Measurements from ENCODE around the gene MEF2C.

The MEF2C gene

GRCh38 chr5:88778736-88779135 lies 104.2 kb downstream of the MEF2C start:
- no peak overlapping the region for H3K4me3 Mint-ChIP-seq
- peak; percentile 40 to 63 for ATAC-seq (replicated peaks)
- peaks cover 16 to 56% of the 10 kb centered on the region in 2 donors for H3K4me1 Mint-ChIP-seq
- no peak for DNase-seq
- peaks cover 0 to 3% of the 10 kb centered on the region in 2 donors for H3K9me3 Mint-ChIP-seq
- H3K27ac Mint-ChIP-seq, result peak overlapping the region; percentile 84
- no peaks in the 10 kb centered on the region for H3K27me3 Mint-ChIP-seq
- peaks cover 44 to 71% of the 10 kb centered on the region in 2 donors for H3K36me3 Mint-ChIP-seq

- Mint-ChIP-seq H3K9me3 (peaks cover 0 to 3% of the 10 kb centered on the region in 2 donors), H3K27me3 (no peaks in the 10 kb centered on the region), H3K4me3 (no peak overlapping the region), H3K27ac (peak overlapping the region; percentile 31), H3K36me3 (peaks cover 51 to 74% of the 10 kb centered on the region in 2 donors), H3K4me1 (peaks cover 18 to 65% of the 10 kb centered on the region in 2 donors)
- ATAC-seq (replicated peaks) (no peak), DNase-seq (no peak)
Observed at GRCh38 chr5:88776692-88777091, 106.3 kb downstream of the MEF2C start.

- H3K9me3 Mint-ChIP-seq, result peaks cover 4 to 5% of the 10 kb centered on the region in 2 donors
- H3K27ac Mint-ChIP-seq, result no peak overlapping the region
- H3K4me1 Mint-ChIP-seq, result peaks cover 32 to 72% of the 10 kb centered on the region in 2 donors
- no peak for ATAC-seq (replicated peaks)
- no peaks in the 10 kb centered on the region for H3K27me3 Mint-ChIP-seq
- H3K36me3 Mint-ChIP-seq, result peaks cover 59 to 81% of the 10 kb centered on the region in 2 donors
- peak overlapping the region in 1 of 2 donors; percentile 11 for H3K4me3 Mint-ChIP-seq
- DNase-seq, result no peak
Observed at GRCh38 chr5:88772831-88773230, 110.2 kb downstream of the MEF2C start.

- DNase-seq, result no peak
- peak overlapping the region in 1 of 2 donors; percentile 10 for H3K4me3 Mint-ChIP-seq
- no peak overlapping the region for H3K27ac Mint-ChIP-seq
- H3K9me3 Mint-ChIP-seq, result peaks cover 4 to 5% of the 10 kb centered on the region in 2 donors
- peaks cover 61 to 82% of the 10 kb centered on the region in 2 donors for H3K36me3 Mint-ChIP-seq
- no peaks in the 10 kb centered on the region for H3K27me3 Mint-ChIP-seq
- ATAC-seq (replicated peaks), result no peak
- H3K4me1 Mint-ChIP-seq, result peaks cover 34 to 75% of the 10 kb centered on the region in 2 donors
Observed at GRCh38 chr5:88772047-88772446, 110.9 kb downstream of the MEF2C start.

GRCh38 chr5:88770276-88771257 lies 112.4 kb downstream of the MEF2C start:
- peaks cover 4 to 5% of the 10 kb centered on the region in 2 donors for H3K9me3 Mint-ChIP-seq
- H3K4me1 Mint-ChIP-seq, result peaks cover 34 to 67% of the 10 kb centered on the region in 2 donors
- DNase-seq (no peak), ATAC-seq (replicated peaks) (peak; percentile 38)
- H3K36me3 Mint-ChIP-seq, result peaks cover 67 to 86% of the 10 kb centered on the region in 2 donors
- H3K4me3 Mint-ChIP-seq, result peak overlapping the region in 1 of 2 donors; percentile 14
- H3K27me3 Mint-ChIP-seq, result no peaks in the 10 kb centered on the region
- H3K27ac Mint-ChIP-seq, result peak overlapping the region; percentile 83

GRCh38 chr5:88769165-88769564 lies 113.8 kb downstream of the MEF2C start:
- H3K4me1 Mint-ChIP-seq, result peaks cover 34 to 65% of the 10 kb centered on the region in 2 donors

GRCh38 chr5:88768411-88768810 lies 114.6 kb downstream of the MEF2C start:
- no peak for ATAC-seq (replicated peaks)
- Mint-ChIP-seq H3K9me3 (peaks cover 4 to 5% of the 10 kb centered on the region in 2 donors), H3K4me1 (peaks cover 31 to 59% of the 10 kb centered on the region in 2 donors), H3K36me3 (peaks cover 60 to 82% of the 10 kb centered on the region in 2 donors), H3K27me3 (no peaks in the 10 kb centered on the region), H3K4me3 (no peak overlapping the region), H3K27ac (peak overlapping the region; percentile 89)
- DNase-seq, result no peak

More at GRCh38 chr5:88769165-88769564, 113.8 kb downstream of the MEF2C start:
- H3K27ac Mint-ChIP-seq, result peak overlapping the region; percentile 68
- H3K27me3 Mint-ChIP-seq, result no peaks in the 10 kb centered on the region
- peaks cover 4 to 5% of the 10 kb centered on the region in 2 donors for H3K9me3 Mint-ChIP-seq
- no peak for ATAC-seq (replicated peaks)
- no peak overlapping the region for H3K4me3 Mint-ChIP-seq
- peaks cover 66 to 89% of the 10 kb centered on the region in 2 donors for H3K36me3 Mint-ChIP-seq
- DNase-seq, result no peak

GRCh38 chr5:88765798-88766197 lies 117.2 kb downstream of the MEF2C start:
- Mint-ChIP-seq H3K4me3 (no peak overlapping the region), H3K4me1 (peaks cover 28 to 56% of the 10 kb centered on the region in 2 donors), H3K9me3 (peaks cover 1 to 5% of the 10 kb centered on the region in 2 donors), H3K27ac (peak overlapping the region; percentile 51), H3K36me3 (peaks cover 48 to 68% of the 10 kb centered on the region in 2 donors), H3K27me3 (no peaks in the 10 kb centered on the region)
- DNase-seq (no peak), ATAC-seq (replicated peaks) (no peak)

- H3K4me3 Mint-ChIP-seq, result no peak overlapping the region
- DNase-seq (no peak), ATAC-seq (replicated peaks) (no peak)
- no peak overlapping the region for H3K27ac Mint-ChIP-seq
- H3K27me3 Mint-ChIP-seq, result no peaks in the 10 kb centered on the region
- H3K9me3 Mint-ChIP-seq, result no peaks in the 10 kb centered on the region
- H3K4me1 Mint-ChIP-seq, result peaks cover 22 to 50% of the 10 kb centered on the region in 2 donors
- H3K36me3 Mint-ChIP-seq, result peaks cover 42 to 68% of the 10 kb centered on the region in 2 donors
Observed at GRCh38 chr5:88765171-88765570, 117.8 kb downstream of the MEF2C start.

- Mint-ChIP-seq H3K27ac (peak overlapping the region; percentile 72), H3K9me3 (no peaks in the 10 kb centered on the region), H3K36me3 (peaks cover 41 to 65% of the 10 kb centered on the region in 2 donors), H3K27me3 (no peaks in the 10 kb centered on the region), H3K4me1 (peaks cover 17 to 36% of the 10 kb centered on the region in 2 donors), H3K4me3 (no peak overlapping the region)
- no peak for DNase-seq
- ATAC-seq (replicated peaks), result no peak
Observed at GRCh38 chr5:88761939-88762338, 121.0 kb downstream of the MEF2C start.

GRCh38 chr5:88761269-88761850 lies 121.6 kb downstream of the MEF2C start:
- DNase-seq (no peak), ATAC-seq (replicated peaks) (peak; percentile 53 to 66)
- Mint-ChIP-seq H3K4me1 (peaks cover 17 to 36% of the 10 kb centered on the region in 2 donors), H3K9me3 (no peaks in the 10 kb centered on the region), H3K27me3 (no peaks in the 10 kb centered on the region), H3K4me3 (no peak overlapping the region), H3K36me3 (peaks cover 38 to 65% of the 10 kb centered on the region in 2 donors), H3K27ac (peak overlapping the region; percentile 72)

GRCh38 chr5:88760527-88760926 lies 122.5 kb downstream of the MEF2C start:
- Mint-ChIP-seq H3K27ac (peak overlapping the region; percentile 14), H3K27me3 (no peaks in the 10 kb centered on the region)
- no peak for ATAC-seq (replicated peaks)

GRCh38 chr5:88758591-88758990 lies 124.4 kb downstream of the MEF2C start:
- Mint-ChIP-seq H3K36me3 (peaks cover 44 to 66% of the 10 kb centered on the region in 2 donors), H3K4me1 (peaks cover 24 to 43% of the 10 kb centered on the region in 2 donors), H3K27me3 (no peaks in the 10 kb centered on the region), H3K9me3 (no peaks in the 10 kb centered on the region), H3K27ac (no peak overlapping the region), H3K4me3 (no peak overlapping the region)
- no peak for DNase-seq
- ATAC-seq (replicated peaks), result no peak

More at GRCh38 chr5:88760527-88760926, 122.5 kb downstream of the MEF2C start:
- no peaks in the 10 kb centered on the region for H3K9me3 Mint-ChIP-seq
- H3K4me3 Mint-ChIP-seq, result no peak overlapping the region
- DNase-seq, result no peak
- peaks cover 35 to 63% of the 10 kb centered on the region in 2 donors for H3K36me3 Mint-ChIP-seq
- peaks cover 17 to 36% of the 10 kb centered on the region in 2 donors for H3K4me1 Mint-ChIP-seq

GRCh38 chr5:88758184-88758583 lies 124.8 kb downstream of the MEF2C start:
- H3K4me3 Mint-ChIP-seq, result peak overlapping the region in 1 of 2 donors; percentile 0
- H3K27ac Mint-ChIP-seq, result peak overlapping the region; percentile 22
- DNase-seq, result no peak
- H3K27me3 Mint-ChIP-seq, result no peaks in the 10 kb centered on the region
- no peaks in the 10 kb centered on the region for H3K9me3 Mint-ChIP-seq
- peaks cover 42 to 70% of the 10 kb centered on the region in 2 donors for H3K36me3 Mint-ChIP-seq
- no peak for ATAC-seq (replicated peaks)
- peaks cover 24 to 43% of the 10 kb centered on the region in 2 donors for H3K4me1 Mint-ChIP-seq

Data from stimulated activated naive B cell treated with anti-CD40 and anti-IgM and Interleukin-4, amounts not matched to agents 10 μg/mL and 1 μg/mL and 100 μg/mL, for 72 hours (primary cell).